AG04449 (cell line): Measurements from ENCODE around the gene PHF20.

Experiments
- CTCF ChIA-PET: fragments of 350-600 bp; formaldehyde crosslinking; extraction: SDS; loops from one replicate; lab custom pipeline; 2021; ENCODE audit warnings: antibody characterized with exemption; lab: Yijun Ruan, JAX
- POLR2A ChIA-PET: fragments of 400-600, 350-600 bp; formaldehyde crosslinking; extraction: SDS; loops from one replicate; lab custom pipeline; 2020; ENCODE audit warnings: antibody characterized with exemption, inconsistent platforms; lab: Yijun Ruan, JAX
- DNase-seq: peaks from one replicate; pipeline ENCODE4 v3.0.0-alpha.2; 2010; ENCODE audit warnings: low read depth, low spot score
- H3K4me3 ChIP-seq: 2 replicates; pipeline ENCODE4 v1.5.1; 2011; ENCODE audit warnings: low read depth, mild to moderate bottlenecking, control low read depth, low read length
- CTCF ChIP-seq: IDR thresholded peaks from one replicate; pipeline ENCODE4 v1.5.1; 2011; ENCODE audit warnings: mild to moderate bottlenecking, moderate library complexity, low read length, control low read depth, inconsistent platforms; ENCODE audit not compliant: insufficient read depth; ENCODE audit errors: missing control alignments

The PHF20 gene

DNA sequence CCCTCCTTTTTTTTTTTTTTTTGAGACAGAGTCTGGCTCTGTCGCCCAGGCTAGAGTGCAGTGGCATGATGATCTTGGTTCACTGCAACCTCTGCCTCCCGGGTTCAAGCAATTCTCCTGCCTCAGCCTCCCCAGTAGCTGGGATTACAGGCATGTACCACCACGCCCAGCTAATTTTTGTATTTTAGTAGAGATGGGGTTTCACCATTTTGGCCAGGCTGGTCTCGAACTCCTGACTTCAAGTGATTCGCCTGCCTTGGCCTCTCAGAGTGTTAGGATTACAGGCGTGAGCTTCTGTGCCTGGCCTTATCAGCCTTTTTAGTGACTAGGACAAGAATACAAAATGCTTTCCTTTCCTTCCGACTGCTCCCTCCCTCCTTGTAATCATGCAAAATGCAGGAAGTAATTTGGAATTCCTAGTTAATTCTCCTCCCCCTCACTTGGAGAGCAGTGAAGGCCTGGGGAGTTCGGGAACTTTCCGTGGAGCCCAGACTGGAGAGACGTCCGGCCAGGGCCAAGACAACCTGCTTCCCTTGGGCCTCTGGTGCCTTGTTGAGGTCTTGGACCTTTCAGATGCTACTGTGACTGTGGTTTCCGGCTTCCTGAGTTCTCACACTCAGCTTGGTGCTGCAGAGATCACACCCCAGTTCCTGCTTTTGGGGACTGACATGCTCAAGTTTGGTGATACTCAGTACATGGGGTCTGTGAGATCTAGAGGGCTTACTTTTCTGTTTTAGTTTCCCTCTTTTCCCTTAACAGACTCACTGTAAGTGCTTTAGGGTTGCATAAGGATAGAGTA, 3.9 kb upstream of the PHF20 start:
- ChIA-PET POLR2A (interaction anchor here (2.5 kb wide), 1 partner anchor 25 kb away, joined by 23 read pairs; the partner anchor contains the start of gene RBM39), CTCF (interaction anchor here (1.2 kb wide), 1 partner anchor 187 kb away, joined by 4 read pairs; the partner anchor contains the start of gene SCAND1)
- DNase-seq: no peak
- no peak for TF ChIP-seq CTCF
- no peak overlapping the region for H3K4me3 ChIP-seq

- H3K4me3 ChIP-seq: no peak overlapping the region
- TF ChIP-seq CTCF: no peak
- peak; percentile 85 for DNase-seq
- POLR2A ChIA-PET: interaction anchor here (0.9 to 2.5 kb wide), 2 partner anchors 26 to 107 kb away, joined by 3 to 23 read pairs; partner anchors contain the start of gene RBM39
- CTCF ChIA-PET: interaction anchor here (0.6 to 1.2 kb wide), 3 partner anchors 26 to 185 kb away, joined by 3 to 5 read pairs (median 4); partner anchors contain the start of gene SCAND1
Measured at GRCh38 chr20:35768731-35769664, 2.8 kb upstream of the PHF20 start.

DNA sequence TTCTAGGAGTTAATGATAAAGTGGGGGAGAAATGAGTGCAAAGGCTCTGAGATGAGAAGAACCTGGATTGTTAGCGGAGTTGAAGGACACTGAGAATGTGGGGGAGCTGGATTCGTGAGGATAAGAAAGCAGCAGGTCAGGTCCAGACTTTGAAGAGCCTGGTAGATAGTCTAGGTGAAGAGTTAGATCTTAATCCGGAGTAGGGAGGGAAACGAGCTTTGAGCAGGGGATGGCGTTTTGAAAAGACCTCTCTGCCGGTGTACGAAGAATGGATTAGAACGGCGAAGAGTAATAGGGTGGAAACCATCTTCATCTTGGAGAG, 487 bp upstream of the PHF20 start:
- no peak for DNase-seq
- no peak for TF ChIP-seq CTCF
- POLR2A ChIA-PET: interaction anchor here (0.6 to 2.6 kb wide), 5 partner anchors 12 to 183 kb away, joined by 3 to 26 read pairs (median 4); partner anchors contain the start of genes RBM39 and SCAND1
- CTCF ChIA-PET: interaction anchor here (0.8 to 1.9 kb wide), 3 partner anchors 16 to 183 kb away, joined by 4 to 6 read pairs (median 4); no protein-coding TSS in a partner anchor
- peak overlapping the region; percentile 83 for H3K4me3 ChIP-seq

- TF ChIP-seq CTCF: no peak
- peak overlapping the region; percentile 83 for H3K4me3 ChIP-seq
- POLR2A ChIA-PET: interaction anchor here (0.5 to 2.6 kb wide), 4 partner anchors 14 to 112 kb away, joined by 3 to 26 read pairs (median 4); partner anchors contain the start of gene RBM39
- DNase-seq: no peak
- CTCF ChIA-PET: interaction anchor here (0.6 to 1.9 kb wide), 4 partner anchors 9 to 316 kb away, joined by 3 to 6 read pairs (median 4); no protein-coding TSS in a partner anchor
Measured at GRCh38 chr20:35772563-35773058, 796 bp downstream of the PHF20 start.

GRCh38 chr20:35773154-35773751, 1.4 kb downstream of the PHF20 start:
- POLR2A ChIA-PET: interaction anchor here (0.6 to 2.6 kb wide), 2 partner anchors 15 to 31 kb away, joined by 3 to 26 read pairs; partner anchors contain the start of gene RBM39
- peak overlapping the region; percentile 83 for H3K4me3 ChIP-seq
- CTCF ChIA-PET: no interaction called here
- no peak for DNase-seq
- no peak for TF ChIP-seq CTCF
